GM21619 (cell line): Measurements from ENCODE around the gene CSH1.
"Not testable (repeated sequence)": the region's sequence is repeated elsewhere in the genome, so short reads cannot be mapped to it uniquely, and the experiment has no call there.

ENCODE experiments used
- ATAC-seq: cut with Tn5 transposase; IDR thresholded peaks from one replicate; pipeline ENCODE4 v1.9.1; 2021; ENCODE audit not compliant: unreplicated experiment

Gene CSH1

DNA sequence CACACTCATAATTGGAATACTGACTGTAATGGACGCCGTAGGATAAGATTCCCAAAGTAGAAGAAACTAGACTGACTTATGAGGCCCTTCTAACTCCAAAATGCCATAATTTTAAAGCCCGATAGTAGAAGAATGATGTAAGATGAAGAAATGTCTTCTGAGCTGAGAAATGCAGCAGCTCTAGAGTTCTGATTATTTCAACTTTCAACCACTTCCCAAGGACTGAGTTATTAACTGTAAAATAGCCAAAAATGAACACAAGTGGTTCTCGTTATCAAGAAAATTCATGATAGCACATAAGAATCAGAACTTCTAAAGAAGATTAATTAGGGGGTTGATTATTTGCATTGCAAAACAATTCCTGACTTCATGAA is 26.1 kb downstream of the CSH1 start:
- ATAC-seq = not testable (repeated sequence)

DNA sequence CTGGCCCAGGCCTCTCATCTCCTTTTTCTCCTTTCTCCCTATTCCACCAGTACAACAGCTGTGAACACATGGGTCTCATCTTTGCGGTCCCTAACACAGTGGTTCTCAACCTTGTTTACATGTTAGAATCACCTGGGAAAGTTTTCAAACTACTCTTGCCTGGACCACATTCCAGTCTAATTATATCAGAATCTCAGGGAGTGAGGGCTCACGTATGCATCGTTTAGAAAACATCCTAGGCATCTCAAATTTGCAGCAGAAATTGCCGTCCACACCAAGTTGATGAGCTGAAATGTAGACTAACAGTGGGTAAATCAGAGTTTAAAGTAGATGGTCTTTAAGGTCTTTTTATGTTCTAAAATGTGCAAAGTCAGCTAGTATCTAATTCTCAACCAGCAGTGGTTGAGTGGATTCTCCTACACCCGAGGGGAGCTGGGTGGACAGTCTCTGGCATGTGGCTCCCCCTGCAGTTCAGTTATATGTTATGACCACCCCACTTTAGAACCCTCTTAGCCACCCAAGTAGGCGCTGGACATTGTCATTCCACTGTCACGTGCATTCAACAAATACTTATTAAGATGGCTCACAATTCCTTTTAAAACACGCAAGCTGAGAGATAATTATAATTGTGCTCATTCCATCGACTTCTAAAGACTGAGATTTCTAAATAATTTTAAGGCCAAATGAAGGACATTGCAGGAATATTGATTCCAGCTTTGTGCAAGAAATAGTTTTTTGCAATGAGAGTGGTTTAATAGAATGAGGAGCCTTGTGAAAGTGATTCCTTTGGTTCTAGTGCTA is 26.7 kb downstream of the CSH1 start:
- ATAC-seq = not testable (repeated sequence)

DNA sequence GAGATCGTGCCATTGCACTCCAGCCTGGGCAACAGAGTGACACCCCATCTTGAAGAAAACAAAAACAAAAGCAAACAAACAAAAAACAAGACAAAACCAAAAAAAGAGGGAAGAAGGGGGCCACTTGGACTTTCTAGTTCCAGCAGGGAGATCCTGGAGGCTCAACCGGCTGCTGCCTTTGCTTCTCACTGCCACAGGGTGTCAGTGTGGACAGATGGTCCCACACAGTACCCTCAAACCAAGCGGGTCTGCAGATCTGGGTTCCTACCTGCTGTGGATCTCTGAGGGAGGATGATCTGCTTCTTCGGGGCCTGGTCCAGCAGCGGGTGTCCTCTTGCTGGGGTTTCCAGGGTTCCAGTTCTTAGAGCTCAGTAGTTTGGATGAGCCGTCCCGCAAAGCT is 29.7 kb downstream of the CSH1 start:
- ATAC-seq = not testable (repeated sequence)

DNA sequence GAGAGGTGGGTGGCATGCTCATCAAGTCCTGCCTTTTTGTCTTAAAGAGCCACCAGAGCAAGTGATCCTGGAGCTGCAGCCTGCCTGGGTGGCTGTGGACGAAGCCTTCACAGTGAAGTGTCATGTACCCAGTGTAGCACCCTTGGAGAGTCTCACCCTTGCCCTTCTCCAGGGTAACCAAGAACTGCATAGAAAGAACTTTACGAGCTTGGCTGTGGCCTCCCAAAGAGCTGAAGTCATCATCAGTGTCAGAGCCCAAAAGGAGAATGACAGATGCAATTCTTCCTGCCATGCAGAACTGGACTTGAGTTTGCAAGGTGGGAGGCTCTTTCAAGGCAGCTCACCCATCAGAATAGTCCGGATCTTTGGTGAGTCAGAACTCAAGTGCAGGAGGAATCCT is 37.1 kb downstream of the CSH1 start:
- no peak for ATAC-seq

DNA sequence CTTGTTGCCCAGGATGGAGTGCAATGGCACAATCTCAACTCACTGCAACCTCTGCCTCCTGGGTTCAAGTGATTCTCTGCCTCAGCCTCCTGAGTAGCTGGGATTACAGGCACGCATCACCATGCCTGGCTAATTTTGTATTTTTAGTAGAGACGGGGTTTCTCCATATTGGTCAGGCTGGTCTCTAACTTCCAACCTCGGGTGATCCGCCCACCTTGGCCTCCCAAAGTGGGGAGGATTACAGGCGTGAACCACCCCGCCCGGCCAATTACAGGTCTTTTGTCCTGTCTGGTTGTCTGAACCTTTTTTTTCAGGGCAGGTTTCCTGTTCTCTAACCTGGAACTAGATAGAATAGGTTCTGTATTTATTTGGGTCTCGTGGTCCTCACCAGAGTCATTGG is 39.9 kb downstream of the CSH1 start:
- ATAC-seq = not testable (repeated sequence)

DNA sequence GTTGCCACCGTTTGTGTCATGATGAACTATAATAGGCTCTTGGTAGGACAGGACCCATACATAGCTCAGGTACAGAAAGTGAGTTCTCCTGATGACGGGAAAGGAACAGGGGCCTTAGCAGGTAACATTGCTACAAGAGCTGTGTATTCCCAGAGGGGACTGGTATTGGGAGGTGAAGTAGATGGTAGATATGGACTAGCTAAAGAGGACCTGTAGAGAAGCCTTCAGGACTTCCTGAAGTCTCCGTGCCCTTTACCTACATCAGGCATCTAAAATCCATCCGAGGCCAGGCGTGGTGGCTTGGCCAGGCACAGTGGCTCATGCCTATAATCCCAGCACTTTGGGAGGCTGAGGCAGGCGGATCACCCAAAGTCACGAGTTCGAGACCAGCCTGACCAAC is 41.2 kb downstream of the CSH1 start:
- no peak for ATAC-seq

DNA sequence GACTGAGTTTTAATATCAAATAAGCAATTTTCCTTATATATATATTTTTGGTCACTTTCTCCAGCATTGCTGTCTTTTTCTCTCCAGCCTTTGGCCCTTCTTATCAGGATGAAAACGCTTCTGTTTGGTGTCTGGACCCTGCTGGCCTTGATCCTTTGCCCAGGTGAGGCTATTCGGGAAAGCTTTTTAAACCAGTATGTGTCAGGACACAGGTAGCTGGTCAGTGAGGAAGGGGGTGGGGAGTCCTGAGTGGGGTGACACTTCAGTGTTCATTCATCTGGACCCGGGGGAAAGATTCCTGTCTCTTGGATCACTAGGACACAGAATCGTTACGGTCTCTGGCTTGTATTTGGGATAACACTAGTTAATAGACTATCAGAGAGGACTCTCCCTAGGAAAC is 41.7 kb downstream of the CSH1 start:
- no peak for ATAC-seq

DNA sequence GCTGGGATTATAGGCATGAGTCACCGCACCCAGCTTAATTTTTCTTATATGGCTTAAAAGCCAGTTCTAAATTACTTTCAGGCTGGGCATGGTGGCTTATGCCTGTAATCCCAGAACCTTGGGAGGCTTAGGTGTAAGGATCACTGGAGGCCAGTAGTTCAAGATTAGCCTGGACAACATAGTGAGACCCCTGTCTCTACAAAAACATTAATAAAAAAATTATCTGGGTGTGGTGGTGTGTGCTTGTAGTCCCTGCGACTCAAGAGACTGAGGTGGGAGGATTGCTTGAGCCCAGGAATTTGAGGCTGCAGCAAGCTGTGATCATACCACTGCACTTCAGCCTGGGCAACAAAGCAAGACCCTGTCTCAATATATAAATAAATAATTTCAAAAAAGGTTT is 43.1 kb downstream of the CSH1 start:
- no peak for ATAC-seq

DNA sequence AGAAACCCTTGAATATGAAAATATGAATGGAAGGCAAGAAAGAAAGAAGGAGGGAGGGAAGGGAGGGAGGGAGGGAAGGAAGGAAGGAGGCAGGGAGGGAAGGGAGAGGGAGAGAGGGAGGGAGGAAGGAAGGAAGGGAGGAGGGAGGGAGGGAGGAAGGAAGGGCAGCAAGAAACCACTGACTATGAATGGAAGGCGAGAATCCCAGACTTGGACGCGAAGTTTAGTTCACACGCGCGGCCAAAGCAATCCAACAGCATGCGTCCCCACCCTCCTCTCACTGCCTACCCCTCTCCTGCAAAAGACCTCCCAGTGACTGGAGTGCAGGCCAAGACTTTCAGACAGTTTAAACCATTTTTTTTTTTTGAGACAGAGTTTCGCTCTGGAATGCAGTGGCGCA is 46.0 kb downstream of the CSH1 start:
- no peak for ATAC-seq

DNA sequence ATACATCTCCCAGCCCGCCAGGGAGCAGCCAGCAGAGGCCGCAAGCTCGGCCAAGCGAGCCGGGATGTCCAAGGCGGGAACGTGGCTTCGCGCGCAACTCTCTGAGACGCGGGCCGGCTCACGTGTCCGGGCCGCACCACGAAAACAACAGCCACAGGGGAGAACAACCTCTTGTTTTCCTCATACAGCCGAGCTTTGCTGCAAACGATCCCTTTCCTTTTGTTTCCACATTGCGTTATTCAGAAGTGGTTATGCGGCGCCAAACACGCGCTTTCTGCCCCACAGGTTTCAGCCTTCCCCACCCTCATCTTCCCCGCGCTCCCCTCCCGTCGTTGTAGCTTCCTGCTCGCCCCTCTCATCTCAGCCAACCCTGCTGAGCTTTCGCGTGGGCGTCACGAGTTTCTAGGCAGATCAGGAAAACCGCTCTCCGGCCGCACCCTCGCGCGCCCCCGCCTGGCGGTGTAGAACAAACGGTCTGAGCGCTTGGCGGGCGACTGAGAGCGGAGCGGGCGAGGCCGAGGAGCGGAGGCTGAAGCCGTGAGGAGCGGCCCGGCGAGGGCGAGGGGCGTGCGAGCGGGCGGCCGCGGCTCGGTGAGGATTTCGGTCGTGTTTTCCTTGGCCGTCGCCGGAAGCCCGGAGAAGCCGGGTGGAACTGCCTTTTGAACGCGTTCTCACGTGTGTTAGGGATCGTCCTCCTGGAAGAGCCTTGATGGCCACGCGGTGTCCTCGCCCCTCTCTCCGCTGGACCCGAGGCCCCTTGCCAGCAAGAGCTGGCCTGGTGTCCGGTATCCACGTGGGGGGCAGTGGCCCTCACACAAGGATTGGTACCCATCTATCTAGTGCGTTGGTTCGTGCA is 47.3 kb downstream of the CSH1 start:
- peak; percentile 86 for ATAC-seq

DNA sequence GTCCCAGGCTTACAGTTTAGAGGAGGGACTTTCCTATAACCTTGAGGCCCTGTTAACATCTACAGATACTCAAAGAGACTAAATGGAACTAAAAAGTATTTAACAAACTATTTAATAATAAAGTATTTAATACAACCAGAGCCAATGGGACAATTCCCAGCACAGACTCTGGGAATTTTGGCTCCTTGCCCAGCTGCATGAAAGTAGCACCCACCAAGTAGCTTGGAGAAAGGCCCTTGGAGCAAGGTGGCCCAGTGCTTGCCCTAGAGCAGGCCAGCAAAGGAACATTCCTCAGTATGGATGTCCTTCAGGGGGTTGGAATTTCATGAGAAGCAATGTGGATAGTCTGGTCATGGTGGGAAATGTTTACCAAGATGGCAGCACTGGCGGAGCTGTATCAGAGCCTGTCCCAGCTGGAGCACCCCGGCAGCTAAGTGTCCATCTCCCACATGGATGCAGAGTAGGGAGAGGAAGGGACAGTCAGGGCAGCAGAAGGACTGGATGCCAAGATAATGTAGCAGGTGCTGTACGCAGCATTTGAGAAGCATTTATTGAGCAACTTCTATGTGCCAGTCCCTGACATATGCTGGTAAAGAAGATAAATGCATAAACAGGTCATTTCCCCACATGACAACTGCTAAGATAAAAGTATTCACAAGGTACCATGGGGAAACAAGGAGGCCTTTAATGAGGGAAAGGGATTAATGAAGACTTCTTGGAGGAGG is 48.7 kb downstream of the CSH1 start:
- ATAC-seq = no peak

DNA sequence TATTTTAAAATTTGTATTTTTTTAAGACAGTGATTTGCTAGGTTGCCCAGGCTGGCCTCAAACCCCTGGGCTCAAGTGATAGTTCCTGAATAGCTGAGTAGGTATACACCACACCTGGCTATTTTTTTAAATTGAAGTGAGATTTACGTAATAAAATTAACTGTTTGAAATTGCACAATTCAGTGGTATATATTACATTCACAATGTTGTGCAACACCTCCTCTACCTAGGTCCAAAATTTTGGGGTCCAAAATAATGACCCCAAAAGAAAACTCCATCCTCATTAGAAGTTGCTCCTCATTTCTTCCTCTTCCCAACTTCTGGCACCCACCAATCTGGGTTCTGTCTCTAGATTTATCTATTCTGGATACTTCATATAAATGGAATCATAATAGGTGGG is 50.9 kb downstream of the CSH1 start:
- no peak for ATAC-seq
